Heart right ventricle (tissue), 16 donors: ENCODE results near the gene CACNG4. TPM values are rescaled to one million over a fixed set of nuclear protein-coding genes. Genes with fewer than 3 reads are reported as not detected.

ENCODE experiments used
- ATAC-seq, 8 donors: fragments of 200-7000 bp; cut with Tn5 transposase; one replicate each; pipeline ENCODE4 v1.9.1; 2020; ENCODE audit warnings: mild to moderate bottlenecking in 8 of 8, moderate library complexity in 8 of 8, moderate number of reproducible peaks in 1 of 8
- DNase-seq, 2 donors: peaks; one replicate each; pipeline ENCODE4 v3.0.0-alpha.2; 2020
- H3K27ac ChIP-seq, 10 donors: fragments of 200-600 bp; sonication (generic) in 2 of 10; one replicate each; pipeline versions ENCODE4 v1.5.0 to v1.8.0; 2020 to 2022; ENCODE audit warnings: mild to moderate bottlenecking in 3 of 10
- H3K27me3 ChIP-seq, 7 donors: fragments of 200-600 bp; one replicate each; pipeline ENCODE4 v1.8.0; 2021 to 2022; ENCODE audit warnings: mild to moderate bottlenecking in 2 of 7
- H3K36me3 ChIP-seq, 9 donors: fragments of 200-600 bp; sonication (generic) in 1 of 9; one replicate each; pipeline versions ENCODE4 v1.5.0 to v1.8.0; 2020 to 2022; ENCODE audit warnings: mild to moderate bottlenecking in 2 of 9
- H3K4me1 ChIP-seq, 9 donors: fragments of 200-600 bp; sonication (generic) in 1 of 9; one replicate each; pipeline versions ENCODE4 v1.5.0 to v1.8.0; 2020 to 2022; ENCODE audit warnings: mild to moderate bottlenecking in 4 of 9
- H3K4me3 ChIP-seq, 10 donors: fragments of 200-600 bp; sonication (generic) in 2 of 10; one replicate each; pipeline versions ENCODE4 v1.5.0 to v1.8.0; 2020 to 2022; ENCODE audit warnings: mild to moderate bottlenecking in 7 of 10, moderate library complexity in 2 of 10
- H3K9me3 ChIP-seq, 11 donors: fragments of 200-600 bp in 10 of 11; sonication (generic) in 2 of 11; one replicate each; pipeline versions ENCODE4 v1.5.0 to v1.8.0; 2013 to 2022; ENCODE audit warnings: mild to moderate bottlenecking in 2 of 11, control low read depth in 1 of 11, moderate library complexity in 1 of 11
- CTCF ChIP-seq, 9 donors: fragments of 200-600 bp; sonication (generic) in 2 of 9; IDR thresholded peaks; one replicate each; pipeline versions ENCODE4 v1.5.0 to v1.8.0; 2021 to 2022; ENCODE audit warnings: antibody characterized with exemption in 9 of 9, mild to moderate bottlenecking in 5 of 9, moderate library complexity in 1 of 9
- WGBS, 2 donors: extraction: QIAGEN DNeasy Blood & Tissue Kit; methylation state at CpG; one replicate each; pipeline ENCODE4 v1.1.7; 2013; ENCODE audit warnings: inconsistent platforms in 1 of 2; 5-methylcytosine and 5-hydroxymethylcytosine counted together
- intact Hi-C, 10 donors: fragments of 100-400 bp; cut with DNase I; formaldehyde crosslinking; loops; one replicate each; pipeline versions ENCODE4 v1.11.1 to v1.14.2; 2022
- polyA plus RNA-seq, 2 donors: library from polyadenylated mRNA; stranded (reverse); fragments of 200-250 nt; gene quantifications; one replicate each; pipeline ENCODE4 v1.2.3, GENCODE V29; 2013
- total RNA-seq, 10 donors: library from RNA; stranded (reverse); fragmentation: NEBNext Ultra II Directional in 3 of 10; extraction: Animal tissue kit (Norgen Biotek cat#: 25700) in 3 of 10; gene quantifications; one replicate each; pipeline versions ENCODE4 v1.2.1 to v1.2.4, GENCODE V29; 2021 to 2023
- donor health status: Arrhythmogenic right ventricular cardiomyopathy.
- donor health status: ischemic (EF 13 %, LVEDD 7.1; RV severe dilation, severe dysfunction).
- donor health status: healthy with polysubstance abuse.
- donor health status: DM: no; HTN: yes; CAD: no.
- donor health status: DM: no; HTN: no; CAD: no.
- donor health status: ischemic (EF 25% LVEDD 6.9; RV normal size, moderate dysfunction).
- donor health status: ischemic (EF 25% LVEDD 5.7; RV mildly dilated, moderate dysfunction).
- donor health status: healthy.
- donor health status: DM: yes; HTN: yes; CAD: no.
- donor health status: Ischemic cardiomyopathy.
- donor health status: ischemic (EF 35%, LVEDD 5.7; RV mildly dilated, moderate dysfunction).
- donor health status: nonischemic (EF 11% LVEDD 7.7; RV severe dilation, severe dysfunction).
- donor health status: DM: yes; HTN: yes; CAD: no.
- donor health status: PGD.
- donor health status: ischemic (EF 29% LVEDD 5.4; RV normal size, mild dysfunction).
- donor health status: nonischemic (EF 23%, LVEDD 6.1; RV moderate dilation, normal function).

The CACNG4 gene
- total and polyA plus RNA-seq, 12 donors, result 0.06 to 0.11 (median 0.07) TPM; not detected in 7

- no peak overlapping the region for H3K4me3 ChIP-seq
- WGBS, 2 donors, result 83 to 88% methylated on average over 6 of the region's 6 CpGs
- no peaks in the 10 kb centered on the region for H3K27me3 ChIP-seq
- no peak for TF ChIP-seq CTCF (IDR thresholded peaks at IDR 0.05)
- intact Hi-C loops, result no loop called here
- ATAC-seq (no peak), DNase-seq (no peak)
- H3K36me3 ChIP-seq, result no peaks in the 10 kb centered on the region
- no peaks in the 10 kb centered on the region for H3K9me3 ChIP-seq
- no peak overlapping the region for H3K27ac ChIP-seq
- no peaks in the 10 kb centered on the region for H3K4me1 ChIP-seq
Measured at GRCh38 chr17:67063141-67063540, 98.6 kb downstream of the CACNG4 start.

- intact Hi-C loops, result no loop called here
- no peaks in the 10 kb centered on the region for H3K36me3 ChIP-seq
- H3K27ac ChIP-seq, result no peak overlapping the region
- H3K27me3 ChIP-seq, result no peaks in the 10 kb centered on the region
- ATAC-seq (no peak), DNase-seq (no peak)
- H3K4me1 ChIP-seq, result no peaks in the 10 kb centered on the region
- no peak overlapping the region for H3K4me3 ChIP-seq
- no peak for TF ChIP-seq CTCF (IDR thresholded peaks at IDR 0.05)
- H3K9me3 ChIP-seq, result no peaks in the 10 kb centered on the region
- whole genome bisulfite sequencing, 2 donors, result 58 to 70% methylated on average over 2 of the region's 2 CpGs
Measured at GRCh38 chr17:67066717-67067116, 102.2 kb downstream of the CACNG4 start.

GRCh38 chr17:67067571-67068482, 103.3 kb downstream of the CACNG4 start:
- WGBS, 2 donors, result 80 to 81% methylated on average over 13 of the region's 13 CpGs

GRCh38 chr17:67068999-67069398, 104.5 kb downstream of the CACNG4 start:
- TF ChIP-seq CTCF (IDR thresholded peaks at IDR 0.05), result no peak

More at GRCh38 chr17:67067571-67068482, 103.3 kb downstream of the CACNG4 start:
- peaks cover 0 to 10% (median 0%) of the 10 kb centered on the region in 9 donors for H3K36me3 ChIP-seq
- intact Hi-C loops, result no loop called here
- H3K27ac ChIP-seq, result no peak overlapping the region
- H3K4me3 ChIP-seq, result no peak overlapping the region
- no peaks in the 10 kb centered on the region for H3K9me3 ChIP-seq
- DNase-seq (no peak), ATAC-seq (no peak)
- no peak for TF ChIP-seq CTCF (IDR thresholded peaks at IDR 0.05)
- H3K4me1 ChIP-seq, result no peaks in the 10 kb centered on the region
- no peaks in the 10 kb centered on the region for H3K27me3 ChIP-seq

More at GRCh38 chr17:67068999-67069398, 104.5 kb downstream of the CACNG4 start:
- Histone ChIP-seq H3K27me3 (no peaks in the 10 kb centered on the region), H3K36me3 (peaks cover 0 to 22% (median 0%) of the 10 kb centered on the region in 9 donors), H3K27ac (no peak overlapping the region), H3K4me3 (no peak overlapping the region), H3K9me3 (no peaks in the 10 kb centered on the region), H3K4me1 (no peaks in the 10 kb centered on the region)
- DNase-seq (no peak), ATAC-seq (no peak)
- intact Hi-C loops, result no loop called here
- 62 to 67% methylated on average over 3 of the region's 3 CpGs for WGBS, 2 donors
